HG02852 (cell line): Measurements from ENCODE around the gene CYP2S1.
"Not testable (repeated sequence)": the region's sequence is repeated elsewhere in the genome, so short reads cannot be mapped to it uniquely, and the experiment has no call there.

Source experiments
- ATAC-seq: cut with Tn5 transposase; IDR thresholded peaks from one replicate; pipeline ENCODE4 v1.9.1; 2021; ENCODE audit warnings: mild to moderate bottlenecking, moderate library complexity; ENCODE audit not compliant: unreplicated experiment

Gene CYP2S1

GRCh38 chr19:41225238-41226052 is 32.4 kb downstream of the CYP2S1 start:
- no peak for ATAC-seq

- no peak for ATAC-seq
Observed at GRCh38 chr19:41226053-41226873, 33.2 kb downstream of the CYP2S1 start.

- no peak for ATAC-seq
Observed at GRCh38 chr19:41226874-41227390, 33.9 kb downstream of the CYP2S1 start.

GRCh38 chr19:41228486-41228885 is 35.5 kb downstream of the CYP2S1 start:
- no peak for ATAC-seq

GRCh38 chr19:41229338-41229737 is 36.3 kb downstream of the CYP2S1 start:
- ATAC-seq = not testable (repeated sequence)

GRCh38 chr19:41230067-41230857 is 37.2 kb downstream of the CYP2S1 start:
- no peak for ATAC-seq

- ATAC-seq = no peak
Observed at GRCh38 chr19:41232686-41233085, 39.7 kb downstream of the CYP2S1 start.

GRCh38 chr19:41233748-41234240 is 40.8 kb downstream of the CYP2S1 start:
- ATAC-seq = no peak

GRCh38 chr19:41234512-41235168 is 41.6 kb downstream of the CYP2S1 start:
- ATAC-seq = no peak

- ATAC-seq = no peak
Observed at GRCh38 chr19:41235480-41235879, 42.5 kb downstream of the CYP2S1 start.

- no peak for ATAC-seq
Observed at GRCh38 chr19:41238244-41238643, 45.2 kb downstream of the CYP2S1 start.

GRCh38 chr19:41239363-41239762 is 46.3 kb downstream of the CYP2S1 start:
- no peak for ATAC-seq

GRCh38 chr19:41239961-41240574 is 47.0 kb downstream of the CYP2S1 start:
- no peak for ATAC-seq

- no peak for ATAC-seq
Observed at GRCh38 chr19:41241859-41242258, 48.8 kb downstream of the CYP2S1 start.

- ATAC-seq = no peak
Observed at GRCh38 chr19:41244117-41244516, 51.1 kb downstream of the CYP2S1 start.

- no peak for ATAC-seq
Observed at GRCh38 chr19:41245843-41246242, 52.8 kb downstream of the CYP2S1 start.

- ATAC-seq = no peak
Observed at GRCh38 chr19:41248895-41249294, 55.9 kb downstream of the CYP2S1 start.

- ATAC-seq = no peak
Observed at GRCh38 chr19:41249707-41250423, 56.8 kb downstream of the CYP2S1 start.

- ATAC-seq = no peak
Observed at GRCh38 chr19:41253660-41254059, 60.6 kb downstream of the CYP2S1 start.
